ENCODE results near the gene ZMIZ1.

ZMIZ1 gene

DNA sequence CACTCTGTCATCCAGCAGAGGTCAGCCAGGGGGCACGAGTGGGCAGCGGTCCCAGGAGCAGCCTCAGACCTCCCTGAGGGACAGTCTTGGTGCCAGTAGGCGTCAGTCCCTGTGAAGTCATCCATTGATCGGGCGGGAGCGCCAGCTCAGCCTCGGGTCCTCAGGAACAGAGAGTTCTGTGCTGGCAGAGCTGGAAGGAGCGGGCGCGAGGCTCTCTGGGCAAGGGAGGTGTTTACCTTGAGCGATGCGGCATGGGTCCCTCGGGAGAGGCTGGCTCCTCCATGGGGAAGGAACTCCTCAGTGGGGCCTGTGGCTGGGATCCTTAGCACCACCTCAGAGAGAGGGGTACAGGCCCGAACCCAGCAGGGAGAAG is 177.4 kb downstream of the ZMIZ1 start:
- no peak for DNase-seq (ENCODE audit: low spot score)

- no peak for DNase-seq (ENCODE audit: low spot score)
Measured at GRCh38 chr10:79246606-79247275, 178.0 kb downstream of the ZMIZ1 start.

- DNase-seq (ENCODE audit: low spot score): no peak
Measured at GRCh38 chr10:79247373-79248137, 178.8 kb downstream of the ZMIZ1 start.

DNA sequence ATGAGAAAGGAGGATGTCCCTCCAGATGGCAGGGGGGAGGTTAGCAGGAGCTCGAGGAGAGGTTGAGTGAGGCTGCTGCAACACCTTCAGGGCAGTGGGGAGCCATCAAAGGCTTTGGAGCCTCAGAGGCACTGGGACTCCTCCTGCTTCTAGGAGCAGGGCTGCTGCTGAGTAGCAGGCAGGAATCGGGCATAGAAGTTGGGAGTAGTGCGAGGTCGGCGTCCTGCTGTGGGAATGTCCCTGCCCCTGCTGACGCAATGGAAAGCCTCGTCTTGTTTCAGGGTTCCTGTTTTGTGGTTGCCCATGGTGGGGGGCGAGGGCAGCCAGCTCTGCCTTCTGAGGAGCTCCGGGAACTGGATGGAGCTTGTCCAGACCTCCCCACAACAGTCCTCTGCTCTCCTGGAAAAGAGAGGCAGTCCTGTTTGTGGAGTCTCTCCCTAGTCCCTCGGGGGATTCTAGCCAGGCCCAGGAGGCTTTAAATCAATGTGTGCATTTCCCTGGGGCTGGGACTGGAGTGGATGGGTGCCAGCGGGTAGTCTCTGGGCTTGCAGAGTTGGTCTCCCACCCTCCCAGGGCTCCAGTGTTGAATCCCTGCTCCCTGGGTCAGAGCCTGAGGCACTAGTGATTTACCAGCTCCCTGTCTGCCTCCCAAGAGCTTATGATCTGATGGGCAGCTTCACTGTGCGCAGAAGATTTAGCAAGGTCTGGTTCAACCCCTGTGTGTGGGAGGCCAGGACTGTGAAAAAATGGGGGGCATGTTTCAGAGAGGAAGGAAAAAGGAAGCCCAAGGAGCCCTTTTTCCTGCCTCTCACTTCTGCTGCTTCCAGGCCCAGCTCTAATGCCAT is 179.8 kb downstream of the ZMIZ1 start:
- DNase-seq (ENCODE audit: low spot score): no peak

- DNase-seq (ENCODE audit: low spot score): no peak
Measured at GRCh38 chr10:79249186-79250121, 180.7 kb downstream of the ZMIZ1 start.

- no peak for DNase-seq (ENCODE audit: low spot score)
Measured at GRCh38 chr10:79250259-79250658, 181.5 kb downstream of the ZMIZ1 start.

- no peak for DNase-seq (ENCODE audit: low spot score)
Measured at GRCh38 chr10:79252450-79252849, 183.7 kb downstream of the ZMIZ1 start.

DNA sequence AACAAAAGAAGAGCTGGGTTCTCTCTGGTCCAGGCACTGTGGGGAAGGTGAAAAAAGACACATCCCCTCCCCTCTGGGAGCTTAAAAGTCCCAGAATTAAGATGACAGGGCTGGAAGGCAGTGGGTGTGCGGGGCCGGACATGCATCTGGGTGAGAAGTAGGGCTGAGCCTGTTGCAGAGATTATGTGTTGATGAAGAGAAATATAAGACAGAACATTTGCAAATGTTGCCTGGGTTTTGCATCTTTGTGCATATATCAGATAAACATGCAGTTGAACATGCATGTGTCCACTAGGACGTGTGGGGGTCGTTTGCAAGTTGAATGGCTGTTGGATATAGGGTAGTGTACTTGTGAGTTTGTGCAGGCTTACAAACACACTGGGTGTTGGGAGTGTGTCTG is 184.2 kb downstream of the ZMIZ1 start:
- no peak for DNase-seq (ENCODE audit: low spot score)

DNA sequence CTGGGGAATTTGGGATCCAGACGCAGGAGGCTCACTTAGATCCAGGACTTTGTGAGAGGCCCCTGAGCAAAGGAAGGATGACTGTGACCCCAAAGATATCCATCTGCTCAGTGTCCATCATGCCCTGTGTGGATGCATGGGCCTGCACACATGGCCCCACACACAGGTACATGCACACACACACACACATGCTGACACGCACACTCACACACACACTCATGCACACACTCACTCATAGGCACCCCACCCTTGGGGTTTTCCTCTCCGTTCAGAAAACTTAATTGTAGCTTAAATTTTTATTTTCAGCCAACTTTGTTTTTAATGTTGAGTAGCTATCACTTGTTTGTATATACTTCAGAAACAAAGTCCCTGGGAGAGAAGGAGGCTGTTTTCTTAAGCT is 184.9 kb downstream of the ZMIZ1 start:
- no peak for DNase-seq (ENCODE audit: low spot score)

- DNase-seq (ENCODE audit: low spot score): no peak
Measured at GRCh38 chr10:79254333-79255006, 185.7 kb downstream of the ZMIZ1 start.

GRCh38 chr10:79255007-79255507 is 186.3 kb downstream of the ZMIZ1 start:
- no peak for DNase-seq (ENCODE audit: low spot score)

GRCh38 chr10:79256264-79256806 is 187.6 kb downstream of the ZMIZ1 start:
- no peak for DNase-seq (ENCODE audit: low spot score)

DNA sequence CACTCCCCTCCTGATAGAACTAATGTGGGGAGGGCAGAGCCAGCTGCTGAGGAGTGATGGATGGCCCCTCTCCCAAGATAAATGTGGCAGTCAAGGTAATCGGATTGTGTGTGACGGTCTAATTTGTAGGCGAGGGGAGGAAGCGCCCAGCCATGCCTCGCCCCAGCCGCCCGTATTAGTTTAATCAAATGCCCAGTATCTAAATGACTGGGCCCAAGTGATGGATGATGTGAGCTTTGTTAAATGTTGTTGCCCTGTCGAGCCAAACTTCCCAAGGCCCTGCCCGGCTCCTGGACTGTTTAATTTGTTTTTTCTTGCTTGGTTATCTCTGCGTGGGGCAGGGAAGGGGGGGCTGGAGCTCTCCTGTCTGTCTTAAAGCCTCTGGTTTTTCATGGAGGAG is 190.1 kb downstream of the ZMIZ1 start:
- DNase-seq (ENCODE audit: low spot score): no peak

- no peak for DNase-seq (ENCODE audit: low spot score)
Measured at GRCh38 chr10:79259834-79260233, 191.1 kb downstream of the ZMIZ1 start.

- DNase-seq (ENCODE audit: low spot score): no peak
Measured at GRCh38 chr10:79260811-79261740, 192.3 kb downstream of the ZMIZ1 start.

DNA sequence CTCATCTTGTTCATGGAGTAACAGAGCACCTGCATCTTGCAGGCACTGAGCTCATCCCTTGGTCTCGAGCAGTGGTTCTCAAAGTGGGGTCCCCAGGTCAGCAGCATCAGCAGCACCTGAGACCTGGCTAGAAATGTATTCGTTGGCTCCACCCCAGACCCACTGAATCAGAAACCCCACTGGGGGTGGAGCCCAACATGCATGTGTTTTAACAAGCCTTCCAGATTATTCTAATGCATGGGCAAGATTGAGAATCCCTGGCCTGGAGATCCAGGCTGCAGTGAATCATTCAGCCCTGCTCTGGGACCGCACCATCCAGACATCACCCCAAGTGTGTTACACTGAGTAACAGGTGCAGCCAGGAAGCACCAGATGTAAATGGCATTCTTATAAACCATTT is 193.4 kb downstream of the ZMIZ1 start:
- DNase-seq (ENCODE audit: low spot score): no peak

DNA sequence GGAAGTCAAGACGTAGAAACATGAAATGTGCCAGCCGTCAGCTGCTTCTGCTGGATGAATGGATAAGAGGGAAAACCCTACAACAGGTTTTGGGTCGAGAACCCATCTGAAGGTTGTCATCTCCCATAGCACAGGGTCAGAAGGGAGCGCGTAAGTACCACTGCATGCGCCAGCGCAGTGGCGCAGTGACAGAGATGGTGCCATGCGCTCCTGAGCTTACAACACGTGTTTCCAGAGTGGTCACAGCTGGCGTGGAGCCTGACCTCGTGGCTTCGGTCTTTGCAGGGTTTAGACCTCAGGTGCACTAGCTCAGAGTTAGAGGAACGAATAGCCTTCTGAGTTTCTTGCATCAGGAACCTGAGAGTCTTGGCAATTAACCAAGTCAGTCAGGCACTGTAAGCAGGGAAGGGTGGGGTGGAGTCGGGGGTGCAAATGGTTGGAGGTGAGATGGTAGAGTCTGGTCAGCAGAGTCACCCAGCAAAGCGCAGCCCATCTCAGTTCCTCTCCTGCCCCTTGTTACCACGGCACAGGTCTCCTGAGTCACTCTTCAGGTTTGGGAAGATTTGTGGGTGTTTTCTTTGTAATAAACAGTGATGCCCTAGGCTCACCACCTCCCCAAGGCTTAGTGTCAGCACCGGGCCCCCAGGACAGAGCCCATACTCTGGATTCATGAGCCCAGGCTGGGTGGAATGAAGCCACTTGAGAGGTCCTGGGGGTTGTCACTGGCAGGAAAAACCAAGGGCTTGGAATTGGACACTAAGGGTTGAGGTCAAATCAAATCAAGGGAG is 194.4 kb downstream of the ZMIZ1 start:
- DNase-seq (ENCODE audit: low spot score): no peak

- DNase-seq (ENCODE audit: low spot score): no peak
Measured at GRCh38 chr10:79263939-79264338, 195.2 kb downstream of the ZMIZ1 start.

DNA sequence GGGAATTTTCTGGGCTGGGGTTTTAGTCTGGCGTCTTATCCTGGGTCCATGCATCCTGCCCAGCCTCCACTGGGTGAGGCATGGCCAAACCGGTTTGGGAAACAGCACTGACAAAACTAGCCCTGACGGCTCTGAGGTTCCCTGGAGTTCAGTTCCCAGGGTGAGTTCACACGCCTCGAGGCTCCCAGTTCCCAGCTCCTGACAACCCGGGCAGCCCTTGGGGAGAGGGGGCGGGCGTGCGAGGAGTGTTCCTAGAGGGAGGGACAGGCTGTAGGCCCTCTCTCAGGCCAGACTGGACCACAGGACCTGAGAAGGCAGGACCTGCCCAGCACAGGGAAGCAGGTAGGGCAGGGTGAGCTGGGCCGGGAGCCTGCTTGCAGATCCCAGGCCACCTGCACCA is 196.2 kb downstream of the ZMIZ1 start:
- DNase-seq (ENCODE audit: low spot score): no peak

All from RKO (cell line).